ENCODE measurements around the gene CEP290. TPM values are rescaled to one million over a fixed set of nuclear protein-coding genes. Genes with fewer than 3 reads are reported as not detected.

CEP290 gene
- total and polyA plus RNA-seq, 2 of the 13 experiments (the other 11 are each of a cell fraction or from before 2014, with no cell fraction given), result 2.4 to 10.8 TPM

- Histone ChIP-seq H3K9me3 (ENCODE audit: low read length) (no peaks in the 10 kb centered on the region), H2AFZ (ENCODE audit: low read length) (no peak overlapping the region), H3K36me3 (replicated peaks in 1 of 2; ENCODE audit: control insufficient read depth in 1 of 2, insufficient read depth in 2 of 2, low read length in 2 of 2) (peaks cover 0 to 3% of the 10 kb centered on the region in 2 experiments; a peak in 1 of 5 replicates), H3K27ac (ENCODE audit: extremely low read length, insufficient read depth, low read length) (no peak overlapping the region), H3K27me3 (ENCODE audit: control insufficient read depth in 1 of 2, insufficient read depth in 2 of 2, low read length in 2 of 2) (no peaks in the 10 kb centered on the region; a peak in 1 of 5 replicates), H4K20me1 (ENCODE audit: insufficient read depth, low read length) (no peaks in the 10 kb centered on the region), H3K4me3 (replicated peaks in 1 of 3; ENCODE audit: insufficient read depth in 1 of 3, low read depth in 2 of 3, low read length in 3 of 3) (no peak overlapping the region; a peak in 1 of 6 replicates), H3K4me1 (ENCODE audit: insufficient read depth, low read length) (peaks cover 31% of the 10 kb centered on the region), H3K79me2 (ENCODE audit: insufficient read depth, low read length) (peaks cover 29% of the 10 kb centered on the region), H3K4me2 (ENCODE audit: low read depth, low read length) (peak overlapping the region; percentile 83), H3K9ac (ENCODE audit: insufficient read depth, low read depth, low read length) (no peak overlapping the region)
- ChIA-PET POLR2A (no interaction called here), CTCF (ENCODE audit: low intra/inter-chr PET ratio, low total read pairs) (no interaction called here)
- TF ChIP-seq ZBTB40 (IDR thresholded peaks at IDR 0.05) (no peak), ZBTB40 (CRISPR knock-in tag; IDR thresholded peaks at IDR 0.05) (no peak)
- ATAC-seq, result no peak
- in situ Hi-C loops (cut with HindIII; ENCODE audit: extremely low pct_ligation_motif_present, low pct_unique_long_range_greater_than_20kb) (no loop called here), intact Hi-C loops (cut with micrococcal nuclease; ENCODE audit: unreplicated experiment) (loop anchor here (5.0 kb wide), 1 partner anchor 105 kb away; the partner anchor contains the start of genes CEP290 and TMTC3)
- WGBS (ENCODE audit: low lambda C conversion rate), result 64% methylated on average over 1 of the region's 1 CpG
- DNase-seq (ENCODE audit: low spot score), result no peak
- no peak for FAIRE-seq
- no TSS peak for BruUV-seq (replicated peaks)
These were observed 104.1 kb downstream of the CEP290 start for GRCh38 chr12:88037770-88038169.
